ENCODE data around the gene ZNG1A. TPM values are rescaled to one million over a fixed set of nuclear protein-coding genes. Genes with fewer than 3 reads are reported as not detected.

The ZNG1A gene
- total and polyA plus RNA-seq, 9 of the 15 experiments (the other 6 are each of a cell fraction or from before 2014, with no cell fraction given) = 20.7 to 90.6 (median 41.7) TPM

GRCh38 chr9:214648-215493, 36.0 kb upstream of the ZNG1A start, which contains the start of gene DOCK8 (continued):
- TF ChIP-seq CEBPZ (IDR thresholded peaks at IDR 0.05; ENCODE audit: borderline replicate concordance, low read depth, low read length) (no peak), KDM2B (CRISPR knock-in tag; IDR thresholded peaks at IDR 0.05) (0 out of 2 replicates have a peak, but pooled peaks have one; percentile 18), RBFOX2 (IDR thresholded peaks at IDR 0.05; ENCODE audit: low read depth, low read length) (peak; percentile 98), ZNF263 (CRISPR knock-in tag; IDR thresholded peaks at IDR 0.05; ENCODE audit: borderline replicate concordance) (peak; percentile 98), ZNF12 (CRISPR knock-in tag; IDR thresholded peaks at IDR 0.05) (peak; percentile 47; the same call in 1 of the 2 replicates), ELF1 (tag; IDR thresholded peaks at IDR 0.05) (peak; percentile 76), MYNN (IDR thresholded peaks at IDR 0.05) (0 out of 2 replicates have a peak, but pooled peaks have one; percentile 26), MYNN (CRISPR knock-in tag; IDR thresholded peaks at IDR 0.05) (no peak)
- TF ChIP-seq, protein P1, sequence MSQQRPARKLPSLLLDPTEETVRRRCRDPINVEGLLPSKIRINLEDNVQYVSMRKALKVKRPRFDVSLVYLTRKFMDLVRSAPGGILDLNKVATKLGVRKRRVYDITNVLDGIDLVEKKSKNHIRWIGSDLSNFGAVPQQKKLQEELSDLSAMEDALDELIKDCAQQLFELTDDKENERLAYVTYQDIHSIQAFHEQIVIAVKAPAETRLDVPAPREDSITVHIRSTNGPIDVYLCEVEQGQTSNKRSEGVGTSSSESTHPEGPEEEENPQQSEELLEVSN (IDR thresholded peaks at IDR 0.05; ENCODE audit: borderline replicate concordance in 1 of 2, extremely low read depth in 1 of 2, insufficient read depth in 1 of 2, insufficient read length in 1 of 2, low read depth in 1 of 2, low read length in 1 of 2, poor library complexity in 1 of 2, severe bottlenecking in 1 of 2) = peak; percentile 13 to 58
- TF ChIP-seq, protein P2, sequence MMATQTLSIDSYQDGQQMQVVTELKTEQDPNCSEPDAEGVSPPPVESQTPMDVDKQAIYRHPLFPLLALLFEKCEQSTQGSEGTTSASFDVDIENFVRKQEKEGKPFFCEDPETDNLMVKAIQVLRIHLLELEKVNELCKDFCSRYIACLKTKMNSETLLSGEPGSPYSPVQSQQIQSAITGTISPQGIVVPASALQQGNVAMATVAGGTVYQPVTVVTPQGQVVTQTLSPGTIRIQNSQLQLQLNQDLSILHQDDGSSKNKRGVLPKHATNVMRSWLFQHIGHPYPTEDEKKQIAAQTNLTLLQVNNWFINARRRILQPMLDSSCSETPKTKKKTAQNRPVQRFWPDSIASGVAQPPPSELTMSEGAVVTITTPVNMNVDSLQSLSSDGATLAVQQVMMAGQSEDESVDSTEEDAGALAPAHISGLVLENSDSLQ (IDR thresholded peaks at IDR 0.05) = 0 out of 2 replicates have a peak, but pooled peaks have one; percentile 9
- TF ChIP-seq, protein P3, sequence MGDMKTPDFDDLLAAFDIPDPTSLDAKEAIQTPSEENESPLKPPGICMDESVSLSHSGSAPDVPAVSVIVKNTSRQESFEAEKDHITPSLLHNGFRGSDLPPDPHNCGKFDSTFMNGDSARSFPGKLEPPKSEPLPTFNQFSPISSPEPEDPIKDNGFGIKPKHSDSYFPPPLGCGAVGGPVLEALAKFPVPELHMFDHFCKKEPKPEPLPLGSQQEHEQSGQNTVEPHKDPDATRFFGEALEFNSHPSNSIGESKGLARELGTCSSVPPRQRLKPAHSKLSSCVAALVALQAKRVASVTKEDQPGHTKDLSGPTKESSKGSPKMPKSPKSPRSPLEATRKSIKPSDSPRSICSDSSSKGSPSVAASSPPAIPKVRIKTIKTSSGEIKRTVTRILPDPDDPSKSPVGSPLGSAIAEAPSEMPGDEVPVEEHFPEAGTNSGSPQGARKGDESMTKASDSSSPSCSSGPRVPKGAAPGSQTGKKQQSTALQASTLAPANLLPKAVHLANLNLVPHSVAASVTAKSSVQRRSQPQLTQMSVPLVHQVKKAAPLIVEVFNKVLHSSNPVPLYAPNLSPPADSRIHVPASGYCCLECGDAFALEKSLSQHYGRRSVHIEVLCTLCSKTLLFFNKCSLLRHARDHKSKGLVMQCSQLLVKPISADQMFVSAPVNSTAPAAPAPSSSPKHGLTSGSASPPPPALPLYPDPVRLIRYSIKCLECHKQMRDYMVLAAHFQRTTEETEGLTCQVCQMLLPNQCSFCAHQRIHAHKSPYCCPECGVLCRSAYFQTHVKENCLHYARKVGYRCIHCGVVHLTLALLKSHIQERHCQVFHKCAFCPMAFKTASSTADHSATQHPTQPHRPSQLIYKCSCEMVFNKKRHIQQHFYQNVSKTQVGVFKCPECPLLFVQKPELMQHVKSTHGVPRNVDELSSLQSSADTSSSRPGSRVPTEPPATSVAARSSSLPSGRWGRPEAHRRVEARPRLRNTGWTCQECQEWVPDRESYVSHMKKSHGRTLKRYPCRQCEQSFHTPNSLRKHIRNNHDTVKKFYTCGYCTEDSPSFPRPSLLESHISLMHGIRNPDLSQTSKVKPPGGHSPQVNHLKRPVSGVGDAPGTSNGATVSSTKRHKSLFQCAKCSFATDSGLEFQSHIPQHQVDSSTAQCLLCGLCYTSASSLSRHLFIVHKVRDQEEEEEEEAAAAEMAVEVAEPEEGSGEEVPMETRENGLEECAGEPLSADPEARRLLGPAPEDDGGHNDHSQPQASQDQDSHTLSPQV (IDR thresholded peaks at IDR 0.05) = peak; percentile 30
- TF ChIP-seq, protein P4, sequence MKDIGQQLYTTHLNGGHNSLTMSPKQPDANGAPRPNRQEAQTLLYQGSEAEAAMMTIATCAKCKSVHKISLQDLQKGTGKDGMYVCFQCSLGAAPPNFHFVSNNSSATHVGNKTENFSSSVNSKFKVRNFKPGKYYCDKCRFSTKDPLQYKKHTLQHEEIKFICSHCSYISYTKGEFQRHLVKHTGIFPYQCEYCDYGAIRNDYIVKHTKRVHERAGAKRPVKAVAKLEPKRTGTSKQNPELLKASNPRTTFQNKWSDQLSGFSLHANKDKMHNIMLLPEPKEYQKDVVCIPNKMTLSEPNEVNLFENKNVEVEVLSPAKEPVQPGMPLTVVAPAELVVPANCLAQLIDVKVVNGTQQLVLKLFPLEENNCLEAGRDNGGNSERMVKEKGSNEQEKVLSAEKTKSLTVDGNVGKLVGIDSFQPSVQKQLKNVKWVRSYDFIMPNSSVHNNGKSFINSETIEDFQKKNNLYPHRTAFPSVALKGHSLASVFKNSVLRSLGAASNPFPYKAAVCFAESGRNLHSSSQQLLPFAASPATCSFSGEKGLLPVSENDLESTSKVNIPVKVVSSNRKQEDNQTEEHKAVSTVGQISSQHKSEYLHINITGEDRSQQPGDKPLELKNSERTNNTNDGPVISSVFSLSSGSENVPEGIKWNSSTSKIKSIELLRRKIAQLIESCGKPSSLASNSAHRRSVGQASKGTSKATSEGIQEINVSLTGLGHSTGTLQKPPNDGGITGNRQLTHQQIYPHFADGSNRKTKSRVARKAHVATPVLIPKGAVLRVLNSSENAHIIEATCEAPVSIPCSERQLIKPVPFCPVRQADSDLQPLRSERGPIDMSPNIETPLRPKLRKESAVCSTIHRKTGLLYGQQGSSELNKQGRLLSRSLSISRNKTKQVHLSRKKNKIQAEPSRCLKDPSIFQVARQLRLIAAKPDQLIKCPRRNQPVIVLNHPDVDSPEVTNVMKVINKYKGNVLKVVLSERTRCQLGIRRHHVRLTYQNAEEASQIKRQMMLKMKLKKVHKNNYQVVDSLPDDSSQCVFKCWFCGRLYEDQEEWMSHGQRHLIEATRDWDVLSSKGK (CRISPR knock-in tag; IDR thresholded peaks at IDR 0.05) = no peak
